WTC11 (cell line): ENCODE results near the gene GPC5. TPM values are rescaled to one million over a fixed set of nuclear protein-coding genes. Genes with fewer than 3 reads are reported as not detected.

ENCODE experiments used
- ATAC-seq: fragments of 200-7000 bp; cut with Tn5 transposase; 2 replicates; pipeline ENCODE4 v1.10.0; 2021; ENCODE audit warnings: mild to moderate bottlenecking, moderate library complexity
- CTCF ChIA-PET: fragments of 300-600 bp; sonication (Branson Sonifier 250); formaldehyde crosslinking; loops from one replicate; lab custom pipeline; 2021; ENCODE audit warnings: antibody characterized with exemption; lab: Charles Lee
- POLR2A ChIA-PET: fragments of 350-600 bp; sonication (Branson Sonifier 250); formaldehyde crosslinking; loops from one replicate; lab custom pipeline; 2021; ENCODE audit warnings: antibody characterized with exemption; lab: Charles Lee
- DNase-seq: peaks from one replicate; pipeline ENCODE4 v3.0.0; 2021; ENCODE audit warnings: low spot score
- H3K27ac Mint-ChIP-seq: 2 replicates; pipeline ENCODE4 v1.8.0; 2021; ENCODE audit warnings: mixed read lengths
- H3K27me3 Mint-ChIP-seq: 2 replicates; pipeline ENCODE4 v1.8.0; 2021; ENCODE audit warnings: low read depth, mild to moderate bottlenecking, moderate library complexity, mixed read lengths
- H3K36me3 Mint-ChIP-seq: 2 replicates; pipeline ENCODE4 v1.8.0; 2021; ENCODE audit warnings: mixed read lengths
- H3K4me1 Mint-ChIP-seq: 2 replicates; pipeline ENCODE4 v1.8.0; 2022; ENCODE audit warnings: mixed read lengths
- H3K4me3 Mint-ChIP-seq: 2 replicates; pipeline ENCODE4 v1.8.0; 2021; ENCODE audit warnings: mild to moderate bottlenecking, moderate library complexity, mixed read lengths
- H3K9me3 Mint-ChIP-seq: 2 replicates; pipeline ENCODE4 v1.8.0; 2021; ENCODE audit warnings: mixed read lengths
- AFF4 ChIP-seq: sonication (generic); formaldehyde crosslinking; IDR thresholded peaks from 2 replicates; pipeline ENCODE4 v1.8.1; 2023; ENCODE audit warnings: mild to moderate bottlenecking, missing genetic modification reagents, borderline replicate concordance
- ATF6 ChIP-seq: sonication (generic); formaldehyde crosslinking; IDR thresholded peaks from 2 replicates; pipeline ENCODE4 v1.8.1; 2023; ENCODE audit warnings: mild to moderate bottlenecking, missing genetic modification reagents
- ELF4 ChIP-seq: sonication (generic); formaldehyde crosslinking; IDR thresholded peaks from 2 replicates; pipeline ENCODE4 v1.8.1; 2022; ENCODE audit warnings: low read depth, mild to moderate bottlenecking, moderate library complexity, missing genetic modification reagents
- FOXJ3 ChIP-seq: sonication (generic); formaldehyde crosslinking; IDR thresholded peaks from 2 replicates; pipeline ENCODE4 v1.9.0; 2021; ENCODE audit warnings: missing genetic modification reagents, mild to moderate bottlenecking, borderline replicate concordance
- FOXK1 ChIP-seq: sonication (generic); formaldehyde crosslinking; IDR thresholded peaks from 2 replicates; pipeline ENCODE4 v1.8.0; 2022; ENCODE audit warnings: mild to moderate bottlenecking, moderate library complexity, missing genetic modification reagents
- FOXP1 ChIP-seq: sonication (generic); formaldehyde crosslinking; IDR thresholded peaks from 2 replicates; pipeline ENCODE4 v1.8.0; 2022; ENCODE audit warnings: missing genetic modification reagents, mild to moderate bottlenecking, moderate library complexity, borderline replicate concordance
- GTF2I ChIP-seq: fragments of 250-450 bp; sonication (Bioruptor Pico); conservative IDR thresholded peaks from 2 replicates; pipeline ENCODE4 v1.4.0; 2021; ENCODE audit warnings: mild to moderate bottlenecking
- IRF2 ChIP-seq: sonication (generic); formaldehyde crosslinking; IDR thresholded peaks from 2 replicates; pipeline ENCODE4 v1.8.0; 2022; ENCODE audit warnings: low read depth, missing genetic modification reagents, borderline replicate concordance
- TCF7 ChIP-seq: sonication (generic); formaldehyde crosslinking; IDR thresholded peaks from 2 replicates; pipeline ENCODE4 v1.8.0; 2022; ENCODE audit warnings: mild to moderate bottlenecking, low read depth, missing genetic modification reagents, moderate library complexity
- ZBTB21 ChIP-seq: sonication (generic); formaldehyde crosslinking; IDR thresholded peaks from 2 replicates; pipeline ENCODE4 v1.8.1; 2023; ENCODE audit warnings: mild to moderate bottlenecking, missing genetic modification reagents, borderline replicate concordance
- ZNF232 ChIP-seq: sonication (generic); formaldehyde crosslinking; IDR thresholded peaks from 2 replicates; pipeline ENCODE4 v1.8.0; 2022; ENCODE audit warnings: mild to moderate bottlenecking, missing genetic modification reagents
- ZNF317 ChIP-seq: sonication (generic); formaldehyde crosslinking; IDR thresholded peaks from 2 replicates; pipeline ENCODE4 v1.8.1; 2023; ENCODE audit warnings: low read depth, mild to moderate bottlenecking, moderate library complexity, missing genetic modification reagents, borderline replicate concordance
- ZNF416 ChIP-seq: fragments of 250-450 bp; sonication (Bioruptor Pico); IDR thresholded peaks from 2 replicates; pipeline ENCODE4 v1.9.0; 2021; ENCODE audit warnings: mild to moderate bottlenecking, inconsistent platforms
- ZNF512 ChIP-seq: sonication (generic); formaldehyde crosslinking; IDR thresholded peaks from 2 replicates; pipeline ENCODE4 v1.8.1; 2022; ENCODE audit warnings: missing genetic modification reagents, borderline replicate concordance
- total RNA-seq: library from RNA; stranded (reverse); gene quantifications from 3 replicates; pipeline ENCODE4 v1.2.3, GENCODE V29; 2021
- TF ChIP-seq, protein P1 (sequence below): sonication (generic); formaldehyde crosslinking; IDR thresholded peaks from 2 replicates; pipeline ENCODE4 v1.8.0; 2023; ENCODE audit warnings: missing genetic modification reagents, mild to moderate bottlenecking, borderline replicate concordance
- TF ChIP-seq, protein P2 (sequence below): fragments of 250-450 bp; sonication (Bioruptor Pico); IDR thresholded peaks from 2 replicates; pipeline ENCODE4 v1.9.0; 2021; ENCODE audit warnings: mild to moderate bottlenecking

The GPC5 gene
- total RNA-seq, 1 experiment from 2014 or later, result 0.46 TPM

DNA sequence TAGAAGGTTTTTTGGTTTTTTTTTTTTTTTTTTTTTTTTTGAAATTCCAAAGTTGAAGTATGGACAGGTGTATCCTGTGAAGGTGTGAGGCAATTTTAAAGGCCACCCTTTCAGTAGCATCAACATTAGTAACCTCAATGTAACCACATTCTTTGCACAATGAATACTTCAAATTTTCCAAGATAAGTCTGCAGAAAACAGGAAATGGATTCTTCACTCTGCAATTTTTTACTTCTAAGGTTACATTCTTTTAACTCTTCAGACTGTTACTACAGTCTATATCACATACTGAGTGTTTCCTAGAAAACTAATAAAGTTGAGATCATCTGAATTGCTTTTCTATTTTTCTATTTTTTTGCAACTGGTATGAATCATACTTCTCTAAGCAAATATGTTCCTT, 1259.1 kb downstream of the GPC5 start:
- ChIA-PET POLR2A (no interaction called here), CTCF (no interaction called here)
- Mint-ChIP-seq H3K4me1 (no peaks in the 10 kb centered on the region), H3K4me3 (no peak overlapping the region), H3K27ac (no peak overlapping the region), H3K9me3 (no peaks in the 10 kb centered on the region), H3K36me3 (no peaks in the 10 kb centered on the region), H3K27me3 (no peaks in the 10 kb centered on the region)
- DNase-seq (no peak), ATAC-seq (no peak)
- TF ChIP-seq FOXP1 (CRISPR knock-in tag) (no peak), FOXK1 (CRISPR knock-in tag) (no peak), AFF4 (CRISPR knock-in tag) (no peak), ZBTB21 (CRISPR knock-in tag) (no peak)

DNA sequence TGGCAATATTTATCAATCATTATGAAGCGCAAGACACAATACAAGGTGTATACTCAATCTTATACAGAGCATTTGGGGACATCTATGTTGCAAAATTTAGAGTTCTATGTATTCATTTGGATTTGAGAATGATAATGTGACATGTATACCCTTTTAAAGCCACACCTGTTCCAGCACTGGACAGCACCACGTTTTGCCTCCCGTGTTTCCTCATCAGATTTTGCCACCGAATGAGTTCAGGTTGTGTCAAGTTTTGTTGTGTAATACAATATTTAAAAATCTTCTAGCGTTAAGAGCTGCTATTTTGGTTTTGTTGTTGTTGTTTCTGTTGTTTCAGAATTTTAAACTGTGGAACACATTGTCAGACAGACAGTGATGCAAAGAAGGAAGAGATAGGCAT, 1259.9 kb downstream of the GPC5 start:
- POLR2A ChIA-PET, result no interaction called here
- ATAC-seq, result no peak
- Mint-ChIP-seq H3K36me3 (no peaks in the 10 kb centered on the region), H3K9me3 (no peaks in the 10 kb centered on the region), H3K27ac (no peak overlapping the region), H3K27me3 (no peaks in the 10 kb centered on the region)
- no peak for TF ChIP-seq ZNF416 (CRISPR knock-in tag)
- TF ChIP-seq, all 79 proteins: peak for 0
- Mint-ChIP-seq H3K4me3 (no peak overlapping the region), H3K4me1 (no peaks in the 10 kb centered on the region)
- CTCF ChIA-PET, result no interaction called here
- no peak for DNase-seq

DNA sequence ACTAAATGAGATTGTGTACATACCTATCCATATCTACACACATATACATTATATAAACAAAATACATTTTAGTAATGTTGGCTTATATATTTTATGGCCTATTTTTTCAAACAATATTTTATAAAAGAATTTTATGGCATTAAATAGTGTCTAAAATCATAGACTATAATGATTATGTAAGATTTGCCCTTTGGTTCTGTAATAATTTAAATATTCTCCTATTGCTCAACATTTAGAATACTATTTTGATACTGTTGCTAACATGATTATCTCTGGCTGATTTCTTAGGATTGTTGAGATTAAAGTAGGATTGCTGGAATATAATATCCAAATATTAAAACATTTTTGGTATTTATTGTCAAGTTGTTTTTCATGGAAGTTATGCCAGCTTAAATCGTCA, 1263.0 kb downstream of the GPC5 start:
- Mint-ChIP-seq H3K4me3 (no peak overlapping the region), H3K4me1 (no peaks in the 10 kb centered on the region), H3K9me3 (no peaks in the 10 kb centered on the region), H3K27ac (no peak overlapping the region), H3K36me3 (no peaks in the 10 kb centered on the region), H3K27me3 (no peaks in the 10 kb centered on the region)
- TF ChIP-seq, protein P1, sequence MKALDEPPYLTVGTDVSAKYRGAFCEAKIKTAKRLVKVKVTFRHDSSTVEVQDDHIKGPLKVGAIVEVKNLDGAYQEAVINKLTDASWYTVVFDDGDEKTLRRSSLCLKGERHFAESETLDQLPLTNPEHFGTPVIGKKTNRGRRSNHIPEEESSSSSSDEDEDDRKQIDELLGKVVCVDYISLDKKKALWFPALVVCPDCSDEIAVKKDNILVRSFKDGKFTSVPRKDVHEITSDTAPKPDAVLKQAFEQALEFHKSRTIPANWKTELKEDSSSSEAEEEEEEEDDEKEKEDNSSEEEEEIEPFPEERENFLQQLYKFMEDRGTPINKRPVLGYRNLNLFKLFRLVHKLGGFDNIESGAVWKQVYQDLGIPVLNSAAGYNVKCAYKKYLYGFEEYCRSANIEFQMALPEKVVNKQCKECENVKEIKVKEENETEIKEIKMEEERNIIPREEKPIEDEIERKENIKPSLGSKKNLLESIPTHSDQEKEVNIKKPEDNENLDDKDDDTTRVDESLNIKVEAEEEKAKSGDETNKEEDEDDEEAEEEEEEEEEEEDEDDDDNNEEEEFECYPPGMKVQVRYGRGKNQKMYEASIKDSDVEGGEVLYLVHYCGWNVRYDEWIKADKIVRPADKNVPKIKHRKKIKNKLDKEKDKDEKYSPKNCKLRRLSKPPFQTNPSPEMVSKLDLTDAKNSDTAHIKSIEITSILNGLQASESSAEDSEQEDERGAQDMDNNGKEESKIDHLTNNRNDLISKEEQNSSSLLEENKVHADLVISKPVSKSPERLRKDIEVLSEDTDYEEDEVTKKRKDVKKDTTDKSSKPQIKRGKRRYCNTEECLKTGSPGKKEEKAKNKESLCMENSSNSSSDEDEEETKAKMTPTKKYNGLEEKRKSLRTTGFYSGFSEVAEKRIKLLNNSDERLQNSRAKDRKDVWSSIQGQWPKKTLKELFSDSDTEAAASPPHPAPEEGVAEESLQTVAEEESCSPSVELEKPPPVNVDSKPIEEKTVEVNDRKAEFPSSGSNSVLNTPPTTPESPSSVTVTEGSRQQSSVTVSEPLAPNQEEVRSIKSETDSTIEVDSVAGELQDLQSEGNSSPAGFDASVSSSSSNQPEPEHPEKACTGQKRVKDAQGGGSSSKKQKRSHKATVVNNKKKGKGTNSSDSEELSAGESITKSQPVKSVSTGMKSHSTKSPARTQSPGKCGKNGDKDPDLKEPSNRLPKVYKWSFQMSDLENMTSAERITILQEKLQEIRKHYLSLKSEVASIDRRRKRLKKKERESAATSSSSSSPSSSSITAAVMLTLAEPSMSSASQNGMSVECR (CRISPR knock-in tag), result no peak
- TF ChIP-seq, protein P2, sequence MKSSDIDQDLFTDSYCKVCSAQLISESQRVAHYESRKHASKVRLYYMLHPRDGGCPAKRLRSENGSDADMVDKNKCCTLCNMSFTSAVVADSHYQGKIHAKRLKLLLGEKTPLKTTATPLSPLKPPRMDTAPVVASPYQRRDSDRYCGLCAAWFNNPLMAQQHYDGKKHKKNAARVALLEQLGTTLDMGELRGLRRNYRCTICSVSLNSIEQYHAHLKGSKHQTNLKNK, result no peak
- ATAC-seq (no peak), DNase-seq (no peak)
- POLR2A ChIA-PET, result no interaction called here
- CTCF ChIA-PET, result no interaction called here

DNA sequence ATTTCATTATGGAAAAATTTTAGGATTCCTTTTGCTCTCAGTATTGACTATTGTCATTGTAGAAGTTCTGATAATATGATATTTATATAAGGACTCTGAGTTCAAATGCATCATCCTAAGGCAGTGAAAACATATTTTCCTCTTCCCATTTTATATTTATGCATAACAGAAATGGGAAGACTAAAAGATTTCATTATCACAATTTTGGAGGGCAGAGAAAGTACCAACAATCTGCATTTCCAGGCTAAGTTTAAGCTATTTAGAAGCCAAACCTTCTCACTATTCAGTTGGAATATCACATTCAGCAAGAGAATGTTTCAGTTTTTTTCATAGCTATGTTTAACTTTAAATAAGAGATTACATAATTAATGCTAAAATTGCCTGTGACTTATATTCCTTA, 1269.7 kb downstream of the GPC5 start:
- H3K27ac Mint-ChIP-seq, result no peak overlapping the region
- no peaks in the 10 kb centered on the region for H3K4me1 Mint-ChIP-seq
- DNase-seq (no peak), ATAC-seq (no peak)
- H3K27me3 Mint-ChIP-seq, result no peaks in the 10 kb centered on the region
- no peak overlapping the region for H3K4me3 Mint-ChIP-seq
- H3K36me3 Mint-ChIP-seq, result no peaks in the 10 kb centered on the region
- ChIA-PET POLR2A (interaction anchor here (1.4 kb wide), 1 partner anchor 15 kb away, joined by 3 read pairs; no protein-coding TSS in a partner anchor), CTCF (no interaction called here)
- no peaks in the 10 kb centered on the region for H3K9me3 Mint-ChIP-seq
- no peak for TF ChIP-seq ZNF232
- no peak for TF ChIP-seq FOXJ3 (CRISPR knock-in tag)
- TF ChIP-seq TCF7 (CRISPR knock-in tag), result no peak
- no peak for TF ChIP-seq GTF2I
- TF ChIP-seq ZNF416 (CRISPR knock-in tag), result no peak
- TF ChIP-seq ZNF317 (CRISPR knock-in tag), result no peak
- TF ChIP-seq ZNF512 (CRISPR knock-in tag), result no peak
- TF ChIP-seq ATF6, result no peak
- TF ChIP-seq IRF2 (CRISPR knock-in tag), result no peak
- TF ChIP-seq ELF4 (CRISPR knock-in tag), result no peak
